MG63 (cell line): ENCODE data around the gene GRIK1. TPM values are rescaled to one million over a fixed set of nuclear protein-coding genes. Genes with fewer than 3 reads are reported as not detected.
"Not testable (repeated sequence)": the region's sequence is repeated elsewhere in the genome, so short reads cannot be mapped to it uniquely, and the experiment has no call there.

Source experiments
- DNase-seq: peaks from one replicate; pipeline ENCODE4 v3.0.0-alpha.2; 2020
- H3K27me3 ChIP-seq: fragments of 250-450 bp; sonication (Bioruptor Pico); 2 replicates; pipeline ENCODE4 v1.5.1; 2020; ENCODE audit warnings: mild to moderate bottlenecking, moderate library complexity
- H3K36me3 ChIP-seq: fragments of 250-450 bp; sonication (Bioruptor Pico); 2 replicates; pipeline ENCODE4 v1.5.1; 2020; ENCODE audit warnings: mild to moderate bottlenecking, moderate library complexity
- H3K4me3 ChIP-seq: fragments of 250-450 bp; sonication (Bioruptor Pico); 2 replicates; pipeline ENCODE4 v1.5.1; 2020; ENCODE audit warnings: mild to moderate bottlenecking, moderate library complexity
- H3K9me3 ChIP-seq: fragments of 250-450 bp; sonication (Bioruptor Pico); 2 replicates; pipeline ENCODE4 v1.5.1; 2020; ENCODE audit warnings: mild to moderate bottlenecking, moderate library complexity
- total RNA-seq: library from RNA; depleted of rRNA; stranded (reverse); fragments of >200 nt; shearing (Covaris generic); gene quantifications from 2 replicates; pipeline ENCODE4 v1.2.3, GENCODE V29; 2014; ENCODE audit warnings: low replicate concordance

GRIK1 gene
- total RNA-seq, 1 experiment from 2014 or later, result not detected

DNA sequence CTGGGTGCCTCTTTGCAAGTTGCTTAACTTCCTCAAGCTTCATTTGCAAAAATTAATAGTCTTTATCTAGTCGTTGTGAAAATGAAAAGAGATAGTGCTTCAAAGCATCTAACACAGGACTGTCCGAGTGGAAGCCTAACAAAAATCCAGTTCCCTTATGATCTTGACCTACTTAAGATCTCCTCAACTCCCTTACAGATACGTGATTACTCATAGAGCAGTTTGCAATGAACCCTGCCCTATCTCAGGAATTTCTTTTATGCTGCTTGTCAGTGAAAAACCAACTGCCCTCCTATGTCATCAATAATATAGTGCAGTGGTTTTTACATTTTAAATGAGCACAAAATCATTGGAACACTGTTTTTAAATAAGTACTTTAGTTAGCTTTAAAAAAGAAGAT is 326.8 kb downstream of the GRIK1 start:
- no peaks in the 10 kb centered on the region for H3K36me3 ChIP-seq
- H3K27me3 ChIP-seq, result no peaks in the 10 kb centered on the region
- H3K4me3 ChIP-seq, result no peak overlapping the region
- DNase-seq, result no peak
- H3K9me3 ChIP-seq, result no peaks in the 10 kb centered on the region

DNA sequence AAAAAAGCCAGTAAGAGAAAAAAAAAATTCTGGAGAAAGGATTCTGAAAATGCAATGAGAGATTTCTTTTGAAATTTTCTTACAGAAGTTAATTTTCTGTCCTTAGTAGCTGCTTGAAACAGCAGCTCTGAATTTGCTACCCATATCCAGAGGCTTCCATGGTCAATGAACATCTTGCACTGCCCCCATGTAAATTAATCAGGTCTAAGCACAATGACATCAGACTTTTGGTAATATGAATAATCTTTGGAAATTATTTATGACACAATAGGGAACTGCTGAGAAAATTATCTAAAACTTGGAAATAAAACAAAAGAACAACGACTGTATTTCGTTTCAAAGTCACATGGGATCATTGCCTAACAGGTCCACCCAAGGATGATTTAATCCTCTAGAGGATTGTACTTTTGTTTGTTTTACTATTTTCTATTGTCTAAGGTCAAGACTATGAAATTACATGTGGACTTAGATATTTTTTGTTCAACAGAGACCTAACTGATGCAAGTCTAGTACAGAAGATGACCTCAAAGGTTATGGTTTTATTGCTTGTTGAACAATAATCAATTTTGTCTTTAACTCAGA is 328.9 kb downstream of the GRIK1 start:
- Histone ChIP-seq H3K36me3 (no peaks in the 10 kb centered on the region), H3K27me3 (no peaks in the 10 kb centered on the region), H3K4me3 (no peak overlapping the region), H3K9me3 (no peaks in the 10 kb centered on the region)
- DNase-seq, result no peak

DNA sequence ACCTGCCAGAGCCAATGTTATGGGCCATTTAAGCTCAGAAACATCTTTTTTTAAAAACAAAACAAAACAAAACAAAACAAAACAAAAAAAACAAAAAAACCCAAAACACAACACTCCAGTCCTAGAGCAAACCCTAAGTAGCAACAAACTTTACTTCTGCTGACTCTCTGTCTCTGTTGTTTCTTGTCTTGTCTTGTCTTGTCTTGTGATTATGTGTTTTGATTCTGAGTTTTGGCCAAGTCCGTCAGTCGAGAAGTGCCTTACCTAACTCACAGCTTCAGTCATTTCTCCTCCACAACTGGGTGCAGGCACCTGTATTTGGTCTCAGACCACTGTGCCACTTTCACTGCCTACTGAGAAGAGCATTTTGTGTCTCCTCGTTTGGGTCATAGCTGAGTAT is 333.2 kb downstream of the GRIK1 start:
- Histone ChIP-seq H3K4me3 (no peak overlapping the region), H3K9me3 (no peaks in the 10 kb centered on the region), H3K36me3 (no peaks in the 10 kb centered on the region), H3K27me3 (no peaks in the 10 kb centered on the region)
- DNase-seq, result no peak

DNA sequence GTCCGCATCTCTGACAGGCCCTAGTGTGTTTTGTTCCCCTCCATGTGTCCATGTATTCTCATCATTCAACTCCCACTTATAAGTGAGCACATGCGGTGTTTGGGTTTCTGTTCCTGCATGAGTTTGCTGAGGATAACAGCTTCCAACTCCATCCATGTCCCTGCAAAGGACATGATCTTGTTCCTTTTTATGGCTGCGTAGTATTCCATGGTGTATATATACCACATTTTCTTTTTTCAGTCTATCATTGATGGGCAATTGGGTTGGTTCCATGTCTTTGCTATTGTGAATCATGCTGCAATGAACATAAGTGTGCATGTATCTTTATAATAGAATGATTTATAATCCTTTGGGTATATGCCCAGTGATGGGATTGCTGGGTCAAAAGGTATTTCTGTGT is 334.6 kb downstream of the GRIK1 start:
- H3K27me3 ChIP-seq, H3K36me3 ChIP-seq, H3K4me3 ChIP-seq, DNase-seq, H3K9me3 ChIP-seq: not testable (repeated sequence)

DNA sequence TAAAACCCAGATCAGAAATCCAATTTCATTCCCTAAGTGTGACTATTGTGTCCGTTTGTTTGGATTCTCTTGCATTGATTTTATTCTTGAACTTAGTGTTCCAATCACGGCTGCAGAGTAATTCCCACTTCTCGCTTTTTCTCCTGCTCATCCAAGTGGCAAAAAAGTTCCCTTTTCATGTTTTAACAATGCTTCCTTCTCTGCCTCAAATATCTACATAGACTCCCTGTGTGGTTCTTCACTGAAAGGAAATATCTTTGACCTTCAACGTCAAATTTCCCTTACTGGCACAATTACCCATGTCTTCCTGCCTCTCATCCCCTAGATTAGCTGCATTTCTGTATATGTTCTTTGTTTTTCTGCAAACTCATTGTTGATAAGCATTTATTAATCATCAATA is 335.7 kb downstream of the GRIK1 start:
- Histone ChIP-seq H3K36me3 (no peaks in the 10 kb centered on the region), H3K9me3 (no peaks in the 10 kb centered on the region), H3K4me3 (no peak overlapping the region), H3K27me3 (no peaks in the 10 kb centered on the region)
- DNase-seq, result no peak

DNA sequence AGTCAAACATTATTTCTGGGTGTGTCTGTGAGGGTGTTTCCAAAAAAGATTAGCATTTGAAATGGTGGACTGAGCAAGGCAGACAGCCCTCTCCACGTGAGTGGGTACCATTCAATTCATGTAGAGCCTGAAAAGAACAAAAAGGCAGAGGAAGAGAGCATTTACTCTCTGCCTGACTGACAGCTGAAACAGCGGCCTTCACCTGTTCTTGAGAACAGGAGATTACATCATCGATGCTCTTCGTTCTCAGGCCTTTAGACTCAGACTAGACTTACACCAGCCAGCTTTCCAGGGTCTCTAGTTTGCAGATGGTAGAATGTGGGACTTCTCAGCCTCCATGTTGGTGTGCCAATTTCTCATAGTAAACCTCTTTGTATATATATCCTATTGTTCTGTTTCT is 338.7 kb downstream of the GRIK1 start:
- no peaks in the 10 kb centered on the region for H3K27me3 ChIP-seq
- H3K4me3 ChIP-seq, result no peak overlapping the region
- DNase-seq, result no peak
- H3K9me3 ChIP-seq, result no peaks in the 10 kb centered on the region
- no peaks in the 10 kb centered on the region for H3K36me3 ChIP-seq

DNA sequence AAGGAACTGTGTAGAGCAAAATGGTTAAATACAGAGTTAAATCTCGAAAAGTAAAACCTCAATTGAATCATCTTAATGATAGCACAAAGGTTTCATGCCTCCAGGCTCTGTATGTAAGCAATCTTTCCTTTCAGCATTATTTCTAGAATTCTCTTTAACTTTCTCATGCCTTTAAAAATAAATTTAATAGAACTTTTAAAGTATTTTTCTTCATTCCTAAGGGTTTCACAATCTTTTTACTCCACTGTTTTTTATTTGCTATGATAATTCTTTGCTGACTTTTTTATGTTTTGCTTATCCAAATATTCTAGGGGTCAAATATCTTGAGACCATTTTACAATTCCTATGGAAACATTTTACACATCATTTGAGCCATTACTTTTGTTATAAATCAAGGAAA is 353.1 kb downstream of the GRIK1 start:
- Histone ChIP-seq H3K36me3 (no peaks in the 10 kb centered on the region), H3K9me3 (no peaks in the 10 kb centered on the region), H3K4me3 (no peak overlapping the region), H3K27me3 (no peaks in the 10 kb centered on the region)
- no peak for DNase-seq

DNA sequence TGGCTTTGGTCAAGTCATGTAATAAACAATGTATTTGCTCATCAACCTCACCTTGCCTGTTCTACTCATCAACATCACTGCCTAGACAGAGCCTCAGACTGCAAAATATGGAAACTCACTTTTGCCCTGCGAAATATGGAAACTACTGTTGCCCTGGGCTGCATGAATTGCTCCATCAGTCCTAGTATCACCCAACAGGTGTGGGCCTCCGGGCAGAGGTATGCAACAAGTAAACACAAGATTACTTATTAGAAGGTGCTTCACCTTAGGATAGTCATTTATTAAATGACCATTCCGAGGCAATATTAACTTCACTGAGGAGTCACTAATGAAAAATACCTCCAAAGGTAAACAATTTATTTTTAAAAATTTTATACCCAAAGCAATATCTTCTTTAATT is 354.3 kb downstream of the GRIK1 start:
- no peaks in the 10 kb centered on the region for H3K9me3 ChIP-seq
- H3K4me3 ChIP-seq, result no peak overlapping the region
- DNase-seq, result no peak
- no peaks in the 10 kb centered on the region for H3K27me3 ChIP-seq
- no peaks in the 10 kb centered on the region for H3K36me3 ChIP-seq

DNA sequence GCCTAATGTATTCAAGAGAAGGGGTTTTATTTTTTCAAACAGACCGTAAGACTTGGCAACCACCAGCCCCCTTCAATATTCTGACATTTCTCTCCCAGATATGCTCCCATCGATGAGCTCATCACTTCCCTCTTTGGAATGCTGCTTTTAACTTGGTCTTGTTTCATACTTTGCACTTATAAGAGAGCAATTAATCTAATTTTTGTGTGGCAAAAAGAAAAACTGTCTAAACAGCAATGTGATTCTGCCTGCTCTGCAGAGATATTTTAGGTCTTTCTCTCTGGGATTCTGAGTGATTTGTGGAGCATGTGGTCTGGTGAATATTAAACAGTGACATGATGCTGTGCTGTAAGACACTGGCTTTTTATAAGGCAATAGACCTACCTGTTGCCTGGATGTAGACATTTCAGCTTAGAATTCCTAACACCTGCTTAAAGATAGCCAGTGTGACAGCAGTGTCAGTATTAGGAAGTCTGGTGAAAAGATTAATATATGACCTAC is 356.3 kb downstream of the GRIK1 start:
- no peak overlapping the region for H3K4me3 ChIP-seq
- no peaks in the 10 kb centered on the region for H3K36me3 ChIP-seq
- no peak for DNase-seq
- no peaks in the 10 kb centered on the region for H3K9me3 ChIP-seq
- no peaks in the 10 kb centered on the region for H3K27me3 ChIP-seq

DNA sequence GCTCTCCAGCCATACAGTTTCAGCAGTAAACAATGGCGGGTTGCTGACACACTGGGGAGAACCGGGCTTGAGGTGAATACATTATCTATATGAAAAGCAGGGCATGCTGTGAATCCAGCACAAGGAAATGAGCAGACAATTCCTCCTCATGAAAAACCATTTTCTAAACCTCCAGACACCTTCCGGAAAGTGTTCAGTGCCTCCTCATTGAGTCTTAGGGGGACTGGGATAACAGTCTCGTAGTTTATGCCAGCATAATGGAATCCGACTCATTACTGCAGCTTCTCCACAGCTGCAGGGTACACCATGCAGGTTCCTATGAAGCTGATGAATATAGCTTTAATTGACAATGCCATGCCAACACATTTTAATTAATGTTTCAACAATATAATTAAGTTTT is 356.9 kb downstream of the GRIK1 start:
- H3K27me3 ChIP-seq, result no peaks in the 10 kb centered on the region
- no peak overlapping the region for H3K4me3 ChIP-seq
- no peak for DNase-seq
- H3K9me3 ChIP-seq, result no peaks in the 10 kb centered on the region
- H3K36me3 ChIP-seq, result no peaks in the 10 kb centered on the region

DNA sequence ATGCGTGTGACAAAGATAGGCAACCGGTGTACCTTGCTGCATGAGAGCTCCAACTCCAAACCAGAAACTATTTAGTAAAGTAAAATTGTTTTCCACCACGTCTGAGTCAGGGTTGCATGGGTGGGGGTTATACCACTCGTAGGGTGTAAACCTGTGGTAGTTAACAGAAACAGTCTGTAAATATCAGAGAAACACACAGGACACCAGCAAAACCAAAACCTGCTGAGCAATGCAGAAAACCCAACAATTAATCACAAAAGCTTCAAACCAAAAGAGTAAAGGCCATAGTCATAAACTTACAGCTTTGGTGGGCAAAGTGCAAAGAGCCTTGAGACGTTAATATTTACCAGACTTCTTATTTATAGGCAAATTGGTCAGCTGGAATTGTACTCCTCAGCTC is 358.4 kb downstream of the GRIK1 start:
- H3K4me3 ChIP-seq, result no peak overlapping the region
- H3K36me3 ChIP-seq, result no peaks in the 10 kb centered on the region
- H3K9me3 ChIP-seq, result no peaks in the 10 kb centered on the region
- DNase-seq, result no peak
- H3K27me3 ChIP-seq, result no peaks in the 10 kb centered on the region

DNA sequence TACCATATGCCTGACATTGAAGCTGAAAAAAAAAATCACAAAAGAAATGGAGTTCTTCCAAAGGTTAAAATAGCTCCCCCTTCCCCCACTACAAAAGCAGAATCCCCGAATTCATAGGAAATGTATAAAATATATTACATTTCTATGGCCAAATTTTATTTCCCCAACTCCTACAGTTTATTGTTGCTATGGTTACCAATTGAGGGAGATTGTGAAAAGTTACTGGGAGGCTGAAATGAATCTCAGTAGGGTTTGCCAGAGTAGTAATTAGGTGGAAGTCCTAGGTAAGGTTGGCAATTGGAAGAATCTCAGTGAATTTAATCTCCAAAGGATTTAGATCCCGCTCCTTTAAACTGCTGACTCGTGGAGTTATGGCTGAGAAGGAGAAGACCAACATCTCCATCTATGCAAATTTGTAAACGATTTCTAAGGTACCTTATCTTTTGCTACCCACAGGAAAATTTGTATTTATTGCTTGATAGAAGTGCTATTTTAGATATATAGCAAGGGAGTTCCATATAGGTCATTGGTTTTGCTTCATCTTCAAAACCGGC is 359.0 kb downstream of the GRIK1 start:
- DNase-seq, result no peak
- Histone ChIP-seq H3K27me3 (no peaks in the 10 kb centered on the region), H3K9me3 (no peaks in the 10 kb centered on the region), H3K4me3 (no peak overlapping the region), H3K36me3 (no peaks in the 10 kb centered on the region)

DNA sequence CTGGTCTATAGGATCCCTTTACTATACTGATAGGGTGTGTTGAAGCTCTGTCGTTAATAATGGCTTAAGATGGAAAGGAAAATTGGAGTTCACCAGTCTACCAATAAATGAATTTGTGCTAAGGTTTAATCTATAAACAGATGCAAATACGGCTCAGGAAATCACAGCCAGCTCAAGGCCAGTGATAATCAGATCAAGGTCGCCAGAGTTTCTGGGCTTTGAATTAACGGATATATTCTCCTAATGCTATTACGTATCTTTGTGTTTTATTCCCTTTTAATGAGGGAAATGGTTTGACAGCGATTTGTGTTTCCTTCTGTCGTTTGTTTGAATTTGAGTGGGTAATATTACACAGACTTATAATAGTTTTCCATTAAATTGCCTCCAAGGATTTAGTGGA is 361.5 kb downstream of the GRIK1 start:
- no peak overlapping the region for H3K4me3 ChIP-seq
- H3K9me3 ChIP-seq, result no peaks in the 10 kb centered on the region
- no peaks in the 10 kb centered on the region for H3K27me3 ChIP-seq
- no peak for DNase-seq
- H3K36me3 ChIP-seq, result no peaks in the 10 kb centered on the region

DNA sequence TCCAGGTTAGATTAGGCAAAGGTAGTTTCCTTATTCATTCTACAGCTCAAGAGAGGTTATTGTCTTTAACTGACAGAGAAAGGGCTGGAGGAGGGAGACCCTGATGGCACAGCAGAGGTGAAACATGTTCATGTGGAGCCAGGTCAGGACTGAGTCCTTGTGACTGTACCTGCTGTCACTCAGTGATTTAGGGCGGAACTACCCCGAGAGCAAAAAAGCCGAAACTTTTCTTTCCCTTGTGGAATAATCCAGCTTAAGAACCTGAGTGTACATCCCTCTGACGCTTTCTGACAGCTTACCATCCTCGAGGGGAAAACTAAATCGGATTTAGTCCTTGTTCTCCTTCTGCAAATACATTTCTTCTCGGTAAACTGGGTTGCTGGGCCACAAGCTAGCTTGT is 367.8 kb downstream of the GRIK1 start:
- Histone ChIP-seq H3K9me3 (no peaks in the 10 kb centered on the region), H3K4me3 (no peak overlapping the region), H3K27me3 (no peaks in the 10 kb centered on the region), H3K36me3 (no peaks in the 10 kb centered on the region)
- no peak for DNase-seq

DNA sequence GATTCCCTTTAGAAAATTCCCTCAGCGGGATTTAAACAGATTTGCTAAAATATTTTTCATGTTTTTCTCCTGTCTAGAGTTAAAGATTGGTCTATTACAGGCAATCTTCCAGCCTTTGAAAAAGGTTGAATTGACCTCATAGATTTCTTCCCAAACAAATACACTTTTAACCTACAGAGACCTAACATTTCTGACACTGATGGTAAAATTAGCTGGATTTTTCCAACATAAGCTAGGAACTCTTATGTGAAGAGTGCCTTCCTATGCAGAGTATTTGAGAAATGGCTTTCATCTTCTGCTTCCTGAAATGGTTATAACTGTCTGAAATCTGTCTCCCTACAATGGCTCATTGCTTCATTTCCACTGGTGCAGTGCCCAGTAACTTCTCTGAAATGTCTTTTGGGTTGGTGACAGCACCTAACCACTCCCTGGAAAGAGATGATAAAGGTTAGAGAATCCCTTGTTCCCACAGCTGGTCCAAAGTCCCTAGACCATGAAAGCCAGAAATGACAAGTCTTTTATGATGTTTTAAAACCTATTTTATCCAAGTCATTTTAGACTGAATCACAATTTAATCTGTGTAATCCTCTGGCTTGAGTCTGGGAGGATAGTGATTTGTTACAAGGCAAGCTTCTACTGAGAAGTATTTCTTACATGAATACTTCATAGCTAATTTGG is 371.6 kb downstream of the GRIK1 start:
- H3K4me3 ChIP-seq, result no peak overlapping the region
- H3K27me3 ChIP-seq, result no peaks in the 10 kb centered on the region
- no peak for DNase-seq
- no peaks in the 10 kb centered on the region for H3K9me3 ChIP-seq
- H3K36me3 ChIP-seq, result no peaks in the 10 kb centered on the region

DNA sequence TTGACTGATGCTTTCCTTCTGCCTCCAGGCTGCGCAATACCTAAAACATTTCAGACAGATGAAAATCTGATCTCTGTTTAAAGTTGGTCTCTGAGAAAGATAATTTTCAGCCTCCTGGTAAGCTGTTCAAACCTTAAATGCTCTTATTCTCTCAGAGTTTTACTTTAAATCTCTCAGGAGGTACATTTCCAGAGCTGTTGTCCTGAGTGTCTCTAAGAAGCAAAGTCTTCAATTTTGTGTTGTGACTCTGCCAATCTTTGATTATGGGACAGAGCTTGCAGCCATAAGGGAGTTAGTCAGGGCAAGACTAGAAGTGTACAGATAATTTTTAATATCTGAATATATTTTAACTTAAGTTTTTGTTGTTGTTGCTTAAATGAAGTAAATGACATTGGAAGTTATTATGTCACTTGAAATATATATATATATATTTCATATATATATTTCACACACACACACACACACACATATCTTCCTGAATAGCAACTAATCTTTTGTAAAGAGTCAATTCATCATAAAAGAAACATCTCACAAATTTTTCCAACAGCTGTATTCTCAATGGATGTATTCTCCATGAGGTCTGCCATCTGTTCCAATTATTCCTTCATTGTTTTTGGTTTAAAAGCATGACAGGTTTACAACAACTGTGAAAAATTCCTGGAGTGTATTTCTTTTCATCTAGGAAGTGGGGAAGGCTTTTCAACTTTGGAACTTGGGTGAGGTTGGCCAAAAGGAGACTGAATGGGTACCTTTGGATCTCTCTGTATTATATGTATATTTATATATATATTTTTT is 381.7 kb downstream of the GRIK1 start:
- DNase-seq, result no peak
- H3K36me3 ChIP-seq, result no peaks in the 10 kb centered on the region

DNA sequence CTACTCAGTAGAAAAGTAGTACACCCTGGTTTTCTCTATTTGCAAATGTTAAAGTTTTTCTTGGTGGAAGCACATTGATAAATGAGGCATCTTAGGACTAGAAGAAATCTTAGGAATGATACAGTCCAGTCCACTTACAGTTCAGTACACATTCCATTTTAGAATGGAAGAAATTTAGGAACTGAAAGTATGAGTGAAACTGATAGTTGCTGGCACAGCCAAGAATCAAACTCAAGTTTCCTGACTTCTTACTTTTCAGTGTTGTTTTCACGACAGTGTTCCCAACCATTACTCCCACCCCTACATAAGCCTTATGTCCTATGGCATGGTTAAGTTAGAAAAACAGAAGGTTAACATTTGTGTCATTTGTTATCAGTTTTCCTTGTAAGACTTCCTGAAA is 382.6 kb downstream of the GRIK1 start:
- Histone ChIP-seq H3K9me3 (no peaks in the 10 kb centered on the region), H3K36me3 (no peaks in the 10 kb centered on the region), H3K27me3 (no peaks in the 10 kb centered on the region), H3K4me3 (no peak overlapping the region)
- no peak for DNase-seq

More for the DNA sequence above, 381.7 kb downstream of the GRIK1 start:
- Histone ChIP-seq H3K27me3 (no peaks in the 10 kb centered on the region), H3K9me3 (no peaks in the 10 kb centered on the region), H3K4me3 (no peak overlapping the region)
